HEK293T (cell line): Measurements from ENCODE around the gene MBD2.
"Not testable (repeated sequence)": the region's sequence is repeated elsewhere in the genome, so short reads cannot be mapped to it uniquely, and the experiment has no call there.

Experiments used
- CTCF ChIA-PET: fragments of 350-600 bp; formaldehyde crosslinking; extraction: SDS; loops from one replicate; lab custom pipeline; 2021; ENCODE audit warnings: antibody characterized with exemption, inconsistent platforms; lab: Yijun Ruan, JAX
- POLR2A ChIA-PET: fragments of 350-600 bp; formaldehyde crosslinking; extraction: SDS; loops from one replicate; lab custom pipeline; 2020; ENCODE audit warnings: antibody characterized with exemption, inconsistent platforms; lab: Yijun Ruan, JAX
- DNase-seq: peaks from one replicate; pipeline ENCODE4 v3.0.0; 2012; ENCODE audit warnings: mixed read lengths; ENCODE audit errors: extremely low spot score
- ARNT ChIP-seq: fragments of 450-650 bp; IDR thresholded peaks from 2 replicates; pipeline ENCODE4 v1.6.1; 2017; ENCODE audit warnings: mild to moderate bottlenecking
- BHLHE40 ChIP-seq: fragments of 450-650 bp; IDR thresholded peaks from 2 replicates; pipeline ENCODE4 v1.6.1; 2016; ENCODE audit warnings: mild to moderate bottlenecking, moderate library complexity, borderline replicate concordance
- CTBP1 ChIP-seq: fragments of 450-650 bp; IDR thresholded peaks from 2 replicates; pipeline ENCODE4 v1.6.1; 2016; ENCODE audit warnings: borderline replicate concordance
- ELF4 ChIP-seq: fragments of 450-650 bp; IDR thresholded peaks from 2 replicates; pipeline ENCODE4 v1.6.1; 2017; ENCODE audit warnings: antibody characterized with exemption
- FOXA1 ChIP-seq: fragments of 450-650 bp; IDR thresholded peaks from 2 replicates; pipeline ENCODE4 v1.6.1; 2016; ENCODE audit warnings: mild to moderate bottlenecking
- FOXK2 ChIP-seq: fragments of 450-650 bp; IDR thresholded peaks from 2 replicates; pipeline ENCODE4 v1.6.1; 2016; ENCODE audit warnings: mild to moderate bottlenecking
- FOXM1 ChIP-seq: fragments of 450-650 bp; IDR thresholded peaks from 2 replicates; pipeline ENCODE4 v1.6.1; 2017; ENCODE audit warnings: mild to moderate bottlenecking, borderline replicate concordance
- HDGF ChIP-seq: fragments of 450-650 bp; IDR thresholded peaks from 2 replicates; pipeline ENCODE4 v1.6.1; 2017; ENCODE audit warnings: antibody characterized with exemption, borderline replicate concordance
- L3MBTL2 ChIP-seq: fragments of 450-650 bp; conservative IDR thresholded peaks from 2 replicates; pipeline ENCODE4 v1.6.1; 2016; ENCODE audit warnings: mild to moderate bottlenecking
- LEF1 ChIP-seq: fragments of 450-650 bp; IDR thresholded peaks from 2 replicates; pipeline ENCODE4 v1.6.1; 2017; ENCODE audit warnings: mild to moderate bottlenecking, borderline replicate concordance
- NFRKB ChIP-seq: fragments of 450-650 bp; IDR thresholded peaks from 2 replicates; pipeline ENCODE4 v1.6.1; 2016; ENCODE audit warnings: mild to moderate bottlenecking, moderate library complexity
- SP1 ChIP-seq: fragments of 450-650 bp; IDR thresholded peaks from 2 replicates; pipeline ENCODE4 v1.6.1; 2017
- SUZ12 ChIP-seq: fragments of 450-650 bp; IDR thresholded peaks from 2 replicates; pipeline ENCODE4 v1.6.1; 2016; ENCODE audit warnings: mild to moderate bottlenecking
- TARDBP ChIP-seq: fragments of 450-650 bp; IDR thresholded peaks from 2 replicates; pipeline ENCODE4 v1.6.1; 2016
- ZNF384 ChIP-seq: fragments of 450-650 bp; IDR thresholded peaks from 2 replicates; pipeline ENCODE4 v1.6.1; 2016
- TF ChIP-seq, protein P1 (sequence below): fragments of 450-650 bp; IDR thresholded peaks from 2 replicates; pipeline ENCODE4 v1.6.1; 2016

The MBD2 gene

DNA sequence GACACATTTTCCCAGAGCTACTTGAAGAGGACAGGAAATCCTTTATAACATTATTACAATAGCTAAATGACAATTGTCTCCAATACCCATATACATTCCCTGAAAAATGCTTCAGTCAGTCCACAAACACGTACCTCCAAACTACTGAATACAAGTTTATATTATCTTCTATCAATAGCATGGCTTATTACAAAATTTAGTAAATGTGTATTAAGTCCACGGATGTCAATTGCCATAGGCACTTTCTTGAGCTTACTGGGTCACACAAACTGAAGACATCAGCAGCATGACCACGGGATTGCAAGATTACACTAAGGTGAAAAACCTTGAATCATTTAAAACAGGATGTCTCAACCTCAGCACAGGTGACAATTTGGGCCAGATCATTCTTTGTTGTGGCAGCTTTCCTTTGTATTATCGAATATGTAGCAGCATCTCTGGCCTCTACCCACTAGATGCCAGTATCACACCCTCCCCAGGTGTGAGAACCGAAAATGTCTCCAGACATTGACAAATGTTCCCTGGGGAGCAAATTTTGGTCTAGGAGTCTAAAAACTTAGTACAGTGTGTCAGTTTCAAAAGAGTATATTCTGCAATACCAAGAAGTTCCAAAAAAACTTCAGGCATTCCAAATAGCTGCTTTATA, 1.4 kb downstream of the MBD2 start:
- DNase-seq, result no peak
- POLR2A ChIA-PET, result interaction anchor here (1.0 to 1.7 kb wide), 6 partner anchors 9 to 134 kb away, joined by 3 to 9 read pairs (median 4); partner anchors contain the start of genes C18orf54, POLI and STARD6
- CTCF ChIA-PET, result interaction anchor here (1.1 kb wide), 1 partner anchor 48 kb away, joined by 3 read pairs; no protein-coding TSS in a partner anchor
- no peak for TF ChIP-seq FOXK2
- no peak for TF ChIP-seq SUZ12
- TF ChIP-seq, protein P1, sequence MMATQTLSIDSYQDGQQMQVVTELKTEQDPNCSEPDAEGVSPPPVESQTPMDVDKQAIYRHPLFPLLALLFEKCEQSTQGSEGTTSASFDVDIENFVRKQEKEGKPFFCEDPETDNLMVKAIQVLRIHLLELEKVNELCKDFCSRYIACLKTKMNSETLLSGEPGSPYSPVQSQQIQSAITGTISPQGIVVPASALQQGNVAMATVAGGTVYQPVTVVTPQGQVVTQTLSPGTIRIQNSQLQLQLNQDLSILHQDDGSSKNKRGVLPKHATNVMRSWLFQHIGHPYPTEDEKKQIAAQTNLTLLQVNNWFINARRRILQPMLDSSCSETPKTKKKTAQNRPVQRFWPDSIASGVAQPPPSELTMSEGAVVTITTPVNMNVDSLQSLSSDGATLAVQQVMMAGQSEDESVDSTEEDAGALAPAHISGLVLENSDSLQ, result peak; percentile 61
- no peak for TF ChIP-seq TARDBP
- TF ChIP-seq ARNT, result no peak
- no peak for TF ChIP-seq CTBP1
- TF ChIP-seq L3MBTL2, result no peak

DNA sequence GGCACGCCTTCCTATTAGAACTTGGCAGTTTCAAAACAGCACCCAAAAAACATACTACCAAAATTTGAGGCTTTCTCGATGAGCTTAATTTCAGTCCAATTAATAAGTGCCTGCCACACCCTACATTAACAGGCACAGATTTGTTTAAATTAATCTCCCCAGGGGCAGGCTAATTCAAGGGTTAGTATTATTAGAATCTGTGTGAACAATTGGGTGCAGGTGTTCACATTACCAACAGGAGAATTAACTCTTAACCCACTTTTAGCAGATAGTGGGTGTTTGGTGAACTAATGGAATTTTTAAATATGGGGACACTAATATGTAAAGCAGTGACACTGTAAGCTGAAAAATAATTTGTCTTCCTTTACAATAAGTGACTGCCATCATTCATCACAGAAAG, 4.1 kb downstream of the MBD2 start:
- CTCF ChIA-PET, result no interaction called here
- DNase-seq, result no peak
- POLR2A ChIA-PET, result no interaction called here
- TF ChIP-seq LEF1, result no peak
- TF ChIP-seq NFRKB, result no peak
- TF ChIP-seq FOXA1, result no peak
- TF ChIP-seq ARNT, result no peak
- TF ChIP-seq HDGF, result no peak
- no peak for TF ChIP-seq ELF4
- no peak for TF ChIP-seq FOXK2
- TF ChIP-seq BHLHE40, result no peak
- TF ChIP-seq, protein P1, result no peak
- TF ChIP-seq SP1, result no peak
- TF ChIP-seq SUZ12, result no peak
- TF ChIP-seq FOXM1, result no peak
- TF ChIP-seq ZNF384, result no peak
- no peak for TF ChIP-seq L3MBTL2
- TF ChIP-seq CTBP1, result no peak
- TF ChIP-seq TARDBP, result no peak

DNA sequence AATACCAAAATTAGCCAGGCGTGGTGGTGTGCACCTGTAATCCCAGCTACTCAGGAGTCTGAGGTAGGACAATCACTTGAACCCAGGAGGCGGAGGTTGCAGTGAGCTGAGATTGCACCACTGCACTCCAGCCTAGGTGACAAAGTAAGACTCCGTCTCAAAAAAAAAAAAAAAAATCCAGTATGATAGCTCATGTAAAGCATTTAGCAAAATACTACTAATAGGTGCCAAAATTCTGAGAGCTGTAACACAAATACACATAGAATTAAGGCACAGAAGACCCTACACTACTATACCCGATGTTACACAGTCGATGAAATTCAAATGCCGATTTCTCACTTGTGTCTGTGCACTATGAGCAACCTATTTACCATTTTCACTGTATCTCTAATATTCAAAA, 5.7 kb downstream of the MBD2 start:
- DNase-seq, CTCF ChIA-PET: not testable (repeated sequence)
- POLR2A ChIA-PET, result interaction anchor here (1.1 kb wide), 1 partner anchor 139 kb away, joined by 3 read pairs; the partner anchor contains the start of genes C18orf54 and STARD6

DNA sequence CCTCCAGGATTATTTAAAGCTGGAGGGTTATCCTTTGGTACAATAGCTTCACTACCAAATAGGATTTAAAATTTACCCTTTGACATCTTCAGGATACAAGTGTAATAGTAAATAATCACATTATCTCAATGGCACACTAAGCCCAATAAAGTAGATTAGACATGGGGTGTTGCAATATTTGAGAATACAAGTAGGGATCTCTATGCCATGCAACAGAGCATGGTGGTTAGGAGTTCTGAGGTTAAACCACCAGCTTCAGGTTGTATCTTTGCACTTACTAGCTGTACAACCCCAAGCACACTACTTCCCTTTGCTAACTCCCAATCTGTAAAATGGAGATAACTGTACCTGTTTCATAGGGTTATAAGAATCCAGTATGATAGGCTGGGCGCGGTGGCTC, 6.2 kb downstream of the MBD2 start:
- TF ChIP-seq SUZ12 (no peak), FOXK2 (no peak), FOXM1 (no peak), BHLHE40 (no peak), TARDBP (no peak), HDGF (no peak), ARNT (no peak), FOXA1 (no peak), L3MBTL2 (no peak), NFRKB (no peak), CTBP1 (no peak), ZNF384 (no peak)
- TF ChIP-seq, protein P1, result no peak
- DNase-seq, result no peak
- CTCF ChIA-PET, result no interaction called here
- POLR2A ChIA-PET, result interaction anchor here (1.1 kb wide), 1 partner anchor 139 kb away, joined by 3 read pairs; the partner anchor contains the start of genes C18orf54 and STARD6

DNA sequence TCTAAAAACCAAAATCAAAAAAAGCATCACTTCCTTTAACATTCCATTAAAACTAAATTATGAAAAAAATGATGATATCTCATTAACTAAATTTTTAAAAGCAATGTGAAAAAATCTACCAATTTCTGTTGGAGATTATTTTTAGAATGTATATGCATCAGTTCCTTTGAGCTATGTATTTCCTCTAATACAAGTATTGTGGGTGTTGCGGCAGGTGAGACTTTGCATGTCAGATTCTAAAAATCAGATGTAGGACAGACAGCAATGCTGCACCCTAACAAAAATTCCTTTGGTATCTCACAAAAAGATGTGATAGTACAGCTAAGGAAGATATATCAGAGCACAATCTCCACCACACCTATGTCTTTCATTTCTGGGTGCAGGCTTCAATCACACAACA, 6.8 kb downstream of the MBD2 start:
- POLR2A ChIA-PET, result no interaction called here
- no peak for DNase-seq
- CTCF ChIA-PET, result no interaction called here
- no peak for TF ChIP-seq FOXM1
- no peak for TF ChIP-seq ARNT
- no peak for TF ChIP-seq FOXK2
- no peak for TF ChIP-seq HDGF
- no peak for TF ChIP-seq CTBP1
- no peak for TF ChIP-seq SP1
- TF ChIP-seq, protein P1, result no peak
- no peak for TF ChIP-seq ELF4
- TF ChIP-seq NFRKB, result no peak
- no peak for TF ChIP-seq L3MBTL2
- no peak for TF ChIP-seq FOXA1
- no peak for TF ChIP-seq TARDBP
- no peak for TF ChIP-seq ZNF384
- TF ChIP-seq LEF1, result no peak
- TF ChIP-seq BHLHE40, result no peak
